WTC11 (cell line): Measurements from ENCODE around the gene ANKRD11.

Experiments
- ATF1 ChIP-seq: sonication (generic); formaldehyde crosslinking; IDR thresholded peaks from 2 replicates; pipeline ENCODE4 v1.8.1; 2023; ENCODE audit warnings: mild to moderate bottlenecking, moderate library complexity, missing genetic modification reagents
- NFYB ChIP-seq: sonication (generic); formaldehyde crosslinking; conservative IDR thresholded peaks from 2 replicates; pipeline ENCODE4 v1.8.0; 2022; ENCODE audit warnings: low read depth, missing genetic modification reagents
- SP1 ChIP-seq: sonication (generic); formaldehyde crosslinking; conservative IDR thresholded peaks from 2 replicates; pipeline ENCODE4 v1.8.1; 2022; ENCODE audit warnings: missing genetic modification reagents
- ZNF121 ChIP-seq: sonication (generic); formaldehyde crosslinking; IDR thresholded peaks from 2 replicates; pipeline ENCODE4 v1.8.0; 2023; ENCODE audit warnings: missing genetic modification reagents
- TF ChIP-seq, protein P1 (sequence below): sonication (generic); formaldehyde crosslinking; IDR thresholded peaks from 2 replicates; pipeline ENCODE4 v1.8.1; 2022; ENCODE audit warnings: low read depth, mild to moderate bottlenecking, moderate library complexity, missing genetic modification reagents, borderline replicate concordance
- TF ChIP-seq, protein P2 (sequence below): fragments of 200-600 bp; IDR thresholded peaks from 2 replicates; pipeline ENCODE4 v1.8.0; 2022; ENCODE audit warnings: antibody characterized with exemption
- TF ChIP-seq, protein P3 (sequence below): fragments of 250-450 bp; sonication (Bioruptor Pico); IDR thresholded peaks from 2 replicates; pipeline ENCODE4 v1.9.0; 2021; ENCODE audit warnings: mild to moderate bottlenecking
- TF ChIP-seq, protein P4 (sequence below): sonication (generic); formaldehyde crosslinking; IDR thresholded peaks from 2 replicates; pipeline ENCODE4 v1.8.1; 2022; ENCODE audit warnings: missing genetic modification reagents, borderline replicate concordance
- TF ChIP-seq, protein P5 (sequence below): sonication (generic); formaldehyde crosslinking; IDR thresholded peaks from 2 replicates; pipeline ENCODE4 v1.8.1; 2023; ENCODE audit warnings: mild to moderate bottlenecking, moderate library complexity, missing genetic modification reagents

DNA sequence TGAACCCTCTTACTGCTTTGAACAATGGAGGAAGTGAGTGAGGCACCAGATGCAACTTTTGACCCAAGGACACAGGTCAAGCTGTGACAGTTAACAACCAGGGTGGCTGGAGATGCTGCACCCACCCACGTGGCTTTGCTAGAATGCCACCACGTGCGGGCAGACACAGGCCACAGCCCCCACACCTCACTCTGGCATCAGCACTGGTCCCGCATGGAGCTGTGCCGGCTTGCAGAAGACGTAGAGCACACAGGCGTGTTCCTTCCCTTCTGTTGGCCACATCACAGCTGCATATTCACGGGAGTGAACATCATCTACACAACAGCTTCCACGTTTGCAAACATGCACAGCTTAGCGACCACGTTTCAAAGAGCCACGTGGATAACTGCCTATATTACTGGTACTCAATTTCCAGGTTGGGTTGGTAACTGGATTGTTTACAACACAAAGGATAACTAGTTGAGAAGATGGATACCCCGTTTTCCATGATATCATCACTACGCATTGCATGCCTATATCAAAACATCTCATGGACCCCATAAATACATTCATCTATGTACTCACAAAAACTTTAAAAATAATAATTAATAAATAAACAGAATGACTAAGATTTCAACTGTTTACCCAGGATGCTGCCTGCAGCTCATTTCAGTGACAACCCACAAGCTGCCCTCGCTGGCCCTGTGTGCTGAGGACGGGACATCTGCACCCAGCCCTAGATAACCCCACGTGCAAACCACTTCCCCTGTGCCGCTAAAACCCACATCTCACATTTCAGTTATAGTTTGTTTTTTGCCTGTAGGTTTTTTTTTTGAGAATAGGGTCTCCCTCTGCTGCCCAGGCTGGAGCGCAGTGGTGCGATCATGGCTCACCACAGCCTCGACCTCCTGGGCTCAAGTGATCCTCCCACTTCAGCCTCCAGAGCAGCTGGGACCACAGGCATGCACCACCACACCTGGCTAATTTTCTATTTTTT is 132.0 kb downstream of the ANKRD11 start:
- TF ChIP-seq, protein P1, sequence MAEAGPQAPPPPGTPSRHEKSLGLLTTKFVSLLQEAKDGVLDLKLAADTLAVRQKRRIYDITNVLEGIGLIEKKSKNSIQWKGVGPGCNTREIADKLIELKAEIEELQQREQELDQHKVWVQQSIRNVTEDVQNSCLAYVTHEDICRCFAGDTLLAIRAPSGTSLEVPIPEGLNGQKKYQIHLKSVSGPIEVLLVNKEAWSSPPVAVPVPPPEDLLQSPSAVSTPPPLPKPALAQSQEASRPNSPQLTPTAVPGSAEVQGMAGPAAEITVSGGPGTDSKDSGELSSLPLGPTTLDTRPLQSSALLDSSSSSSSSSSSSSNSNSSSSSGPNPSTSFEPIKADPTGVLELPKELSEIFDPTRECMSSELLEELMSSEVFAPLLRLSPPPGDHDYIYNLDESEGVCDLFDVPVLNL (CRISPR knock-in tag) = no peak
- TF ChIP-seq, protein P2, sequence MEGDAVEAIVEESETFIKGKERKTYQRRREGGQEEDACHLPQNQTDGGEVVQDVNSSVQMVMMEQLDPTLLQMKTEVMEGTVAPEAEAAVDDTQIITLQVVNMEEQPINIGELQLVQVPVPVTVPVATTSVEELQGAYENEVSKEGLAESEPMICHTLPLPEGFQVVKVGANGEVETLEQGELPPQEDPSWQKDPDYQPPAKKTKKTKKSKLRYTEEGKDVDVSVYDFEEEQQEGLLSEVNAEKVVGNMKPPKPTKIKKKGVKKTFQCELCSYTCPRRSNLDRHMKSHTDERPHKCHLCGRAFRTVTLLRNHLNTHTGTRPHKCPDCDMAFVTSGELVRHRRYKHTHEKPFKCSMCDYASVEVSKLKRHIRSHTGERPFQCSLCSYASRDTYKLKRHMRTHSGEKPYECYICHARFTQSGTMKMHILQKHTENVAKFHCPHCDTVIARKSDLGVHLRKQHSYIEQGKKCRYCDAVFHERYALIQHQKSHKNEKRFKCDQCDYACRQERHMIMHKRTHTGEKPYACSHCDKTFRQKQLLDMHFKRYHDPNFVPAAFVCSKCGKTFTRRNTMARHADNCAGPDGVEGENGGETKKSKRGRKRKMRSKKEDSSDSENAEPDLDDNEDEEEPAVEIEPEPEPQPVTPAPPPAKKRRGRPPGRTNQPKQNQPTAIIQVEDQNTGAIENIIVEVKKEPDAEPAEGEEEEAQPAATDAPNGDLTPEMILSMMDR = no peak
- TF ChIP-seq NFYB (no peak), ATF1 (CRISPR knock-in tag) (no peak), ZNF121 (CRISPR knock-in tag) (no peak), SP1 (CRISPR knock-in tag) (no peak)
- TF ChIP-seq, protein P3, sequence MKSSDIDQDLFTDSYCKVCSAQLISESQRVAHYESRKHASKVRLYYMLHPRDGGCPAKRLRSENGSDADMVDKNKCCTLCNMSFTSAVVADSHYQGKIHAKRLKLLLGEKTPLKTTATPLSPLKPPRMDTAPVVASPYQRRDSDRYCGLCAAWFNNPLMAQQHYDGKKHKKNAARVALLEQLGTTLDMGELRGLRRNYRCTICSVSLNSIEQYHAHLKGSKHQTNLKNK = no peak
- TF ChIP-seq, protein P4, sequence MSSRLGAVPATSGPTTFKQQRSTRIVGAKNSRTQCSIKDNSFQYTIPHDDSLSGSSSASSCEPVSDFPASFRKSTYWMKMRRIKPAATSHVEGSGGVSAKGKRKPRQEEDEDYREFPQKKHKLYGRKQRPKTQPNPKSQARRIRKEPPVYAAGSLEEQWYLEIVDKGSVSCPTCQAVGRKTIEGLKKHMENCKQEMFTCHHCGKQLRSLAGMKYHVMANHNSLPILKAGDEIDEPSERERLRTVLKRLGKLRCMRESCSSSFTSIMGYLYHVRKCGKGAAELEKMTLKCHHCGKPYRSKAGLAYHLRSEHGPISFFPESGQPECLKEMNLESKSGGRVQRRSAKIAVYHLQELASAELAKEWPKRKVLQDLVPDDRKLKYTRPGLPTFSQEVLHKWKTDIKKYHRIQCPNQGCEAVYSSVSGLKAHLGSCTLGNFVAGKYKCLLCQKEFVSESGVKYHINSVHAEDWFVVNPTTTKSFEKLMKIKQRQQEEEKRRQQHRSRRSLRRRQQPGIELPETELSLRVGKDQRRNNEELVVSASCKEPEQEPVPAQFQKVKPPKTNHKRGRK = no peak
- TF ChIP-seq, protein P5, sequence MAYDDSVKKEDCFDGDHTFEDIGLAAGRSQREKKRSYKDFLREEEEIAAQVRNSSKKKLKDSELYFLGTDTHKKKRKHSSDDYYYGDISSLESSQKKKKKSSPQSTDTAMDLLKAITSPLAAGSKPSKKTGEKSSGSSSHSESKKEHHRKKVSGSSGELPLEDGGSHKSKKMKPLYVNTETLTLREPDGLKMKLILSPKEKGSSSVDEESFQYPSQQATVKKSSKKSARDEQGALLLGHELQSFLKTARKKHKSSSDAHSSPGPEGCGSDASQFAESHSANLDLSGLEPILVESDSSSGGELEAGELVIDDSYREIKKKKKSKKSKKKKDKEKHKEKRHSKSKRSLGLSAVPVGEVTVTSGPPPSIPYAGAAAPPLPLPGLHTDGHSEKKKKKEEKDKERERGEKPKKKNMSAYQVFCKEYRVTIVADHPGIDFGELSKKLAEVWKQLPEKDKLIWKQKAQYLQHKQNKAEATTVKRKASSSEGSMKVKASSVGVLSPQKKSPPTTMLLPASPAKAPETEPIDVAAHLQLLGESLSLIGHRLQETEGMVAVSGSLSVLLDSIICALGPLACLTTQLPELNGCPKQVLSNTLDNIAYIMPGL (CRISPR knock-in tag) = no peak
